HAP-1 (cell line): Measurements from ENCODE around the gene CES2.
A peak's percentile ranks its signal among the peaks of the same experiment; 100 is the strongest.

Source experiments
- DNase-seq, 2 experiments: peaks; one replicate each; pipeline ENCODE4 v3.0.0-alpha.2; 2016 to 2020; ENCODE audit warnings: low spot score in 2 of 2
- H3K27me3 ChIP-seq: fragments of 250-450 bp; sonication (Bioruptor Pico); 2 replicates; pipeline ENCODE4 v1.5.1; 2020; ENCODE audit warnings: low read depth, mild to moderate bottlenecking, moderate library complexity
- H3K36me3 ChIP-seq: fragments of 250-450 bp; sonication (Bioruptor Pico); replicated peaks from 2 replicates; pipeline ENCODE4 v1.5.1; 2020; ENCODE audit warnings: mild to moderate bottlenecking
- H3K4me1 ChIP-seq: fragments of 250-450 bp; sonication (Bioruptor Pico); 2 replicates; pipeline ENCODE4 v1.5.1; 2020; ENCODE audit warnings: mild to moderate bottlenecking
- H3K4me3 ChIP-seq: fragments of 250-450 bp; sonication (Bioruptor Pico); 2 replicates; pipeline ENCODE4 v1.5.1; 2020; ENCODE audit warnings: mild to moderate bottlenecking, moderate library complexity
- H3K9me3 ChIP-seq: fragments of 250-450 bp; sonication (Bioruptor Pico); 2 replicates; pipeline ENCODE4 v1.5.1; 2020; ENCODE audit warnings: mild to moderate bottlenecking, moderate library complexity
- in situ Hi-C: fragments of 300-500 bp; cut with MboI; formaldehyde crosslinking; loops from 3 replicates; pipeline ENCODE4 v1.14.3; 2020; ENCODE audit warnings: low sequenced_read_pairs, inconsistent platforms, mixed read lengths

CES2 gene

GRCh38 chr16:66898933-66899309 is 36.4 kb upstream of the CES2 start:
- no peaks in the 10 kb centered on the region for H3K27me3 ChIP-seq
- H3K9me3 ChIP-seq: no peaks in the 10 kb centered on the region
- no peak for DNase-seq
- no peaks in the 10 kb centered on the region for H3K36me3 ChIP-seq
- in situ Hi-C loops: no loop called here
- peaks cover 7% of the 10 kb centered on the region for H3K4me1 ChIP-seq
- no peak overlapping the region for H3K4me3 ChIP-seq

GRCh38 chr16:66899310-66899944 is 35.9 kb upstream of the CES2 start:
- H3K9me3 ChIP-seq: no peaks in the 10 kb centered on the region
- in situ Hi-C loops: no loop called here
- no peaks in the 10 kb centered on the region for H3K27me3 ChIP-seq
- peaks cover 7% of the 10 kb centered on the region for H3K4me1 ChIP-seq
- H3K36me3 ChIP-seq: no peaks in the 10 kb centered on the region
- no peak for DNase-seq
- H3K4me3 ChIP-seq: no peak overlapping the region

GRCh38 chr16:66899945-66900710 is 35.2 kb upstream of the CES2 start:
- peak in 1 of 2 experiments; percentile 60 for DNase-seq
- peaks cover 7% of the 10 kb centered on the region for H3K4me1 ChIP-seq
- no peaks in the 10 kb centered on the region for H3K27me3 ChIP-seq
- no peaks in the 10 kb centered on the region for H3K9me3 ChIP-seq
- in situ Hi-C loops: no loop called here
- H3K36me3 ChIP-seq: no peaks in the 10 kb centered on the region
- no peak overlapping the region for H3K4me3 ChIP-seq

GRCh38 chr16:66900721-66901441 is 34.4 kb upstream of the CES2 start:
- peaks cover 14% of the 10 kb centered on the region for H3K4me1 ChIP-seq
- in situ Hi-C loops: no loop called here
- no peak for DNase-seq

GRCh38 chr16:66901626-66902025 is 33.7 kb upstream of the CES2 start:
- H3K9me3 ChIP-seq: no peaks in the 10 kb centered on the region
- no peaks in the 10 kb centered on the region for H3K36me3 ChIP-seq
- H3K27me3 ChIP-seq: no peaks in the 10 kb centered on the region
- in situ Hi-C loops: no loop called here
- H3K4me3 ChIP-seq: no peak overlapping the region
- DNase-seq: no peak
- peaks cover 12% of the 10 kb centered on the region for H3K4me1 ChIP-seq

More at GRCh38 chr16:66900721-66901441, 34.4 kb upstream of the CES2 start:
- no peaks in the 10 kb centered on the region for H3K27me3 ChIP-seq
- H3K4me3 ChIP-seq: no peak overlapping the region
- no peaks in the 10 kb centered on the region for H3K9me3 ChIP-seq
- H3K36me3 ChIP-seq: no peaks in the 10 kb centered on the region

GRCh38 chr16:66902648-66903543 is 32.4 kb upstream of the CES2 start:
- Histone ChIP-seq H3K36me3 (no peaks in the 10 kb centered on the region), H3K4me1 (peaks cover 10% of the 10 kb centered on the region), H3K27me3 (no peaks in the 10 kb centered on the region), H3K9me3 (no peaks in the 10 kb centered on the region), H3K4me3 (no peak overlapping the region)
- in situ Hi-C loops: no loop called here
- no peak for DNase-seq

- Histone ChIP-seq H3K27me3 (no peaks in the 10 kb centered on the region), H3K4me3 (no peak overlapping the region), H3K36me3 (no peaks in the 10 kb centered on the region), H3K4me1 (peaks cover 10% of the 10 kb centered on the region), H3K9me3 (no peaks in the 10 kb centered on the region)
- no peak for DNase-seq
- in situ Hi-C loops: no loop called here
These were observed 31.5 kb upstream of the CES2 start for GRCh38 chr16:66903544-66904427.

GRCh38 chr16:66904428-66904845 is 30.9 kb upstream of the CES2 start:
- Histone ChIP-seq H3K4me3 (no peak overlapping the region), H3K4me1 (peaks cover 10% of the 10 kb centered on the region), H3K27me3 (no peaks in the 10 kb centered on the region), H3K9me3 (no peaks in the 10 kb centered on the region), H3K36me3 (no peaks in the 10 kb centered on the region)
- in situ Hi-C loops: no loop called here
- no peak for DNase-seq

GRCh38 chr16:66904846-66905632 is 30.3 kb upstream of the CES2 start:
- Histone ChIP-seq H3K36me3 (no peaks in the 10 kb centered on the region), H3K27me3 (no peaks in the 10 kb centered on the region), H3K4me3 (no peak overlapping the region), H3K4me1 (peaks cover 10% of the 10 kb centered on the region), H3K9me3 (no peaks in the 10 kb centered on the region)
- no peak for DNase-seq
- in situ Hi-C loops: no loop called here

GRCh38 chr16:66905633-66906539 is 29.4 kb upstream of the CES2 start:
- H3K4me1 ChIP-seq: peaks cover 10% of the 10 kb centered on the region
- H3K27me3 ChIP-seq: no peaks in the 10 kb centered on the region
- in situ Hi-C loops: no loop called here
- H3K9me3 ChIP-seq: no peaks in the 10 kb centered on the region
- no peaks in the 10 kb centered on the region for H3K36me3 ChIP-seq
- DNase-seq: peak; percentile 82 to 94
- H3K4me3 ChIP-seq: no peak overlapping the region

GRCh38 chr16:66906916-66907836 is 28.1 kb upstream of the CES2 start:
- H3K36me3 ChIP-seq: no peaks in the 10 kb centered on the region
- in situ Hi-C loops: no loop called here
- peaks cover 10% of the 10 kb centered on the region for H3K4me1 ChIP-seq
- no peak overlapping the region for H3K4me3 ChIP-seq
- no peaks in the 10 kb centered on the region for H3K27me3 ChIP-seq
- no peak for DNase-seq
- H3K9me3 ChIP-seq: no peaks in the 10 kb centered on the region
